Measurements from ENCODE around the gene WSCD2. TPM values are rescaled to one million over a fixed set of nuclear protein-coding genes. Genes with fewer than 3 reads are reported as not detected.

WSCD2 gene
- total RNA-seq, 4 donors from 2014 or later, result 0.13 to 4.6 (median 0.29) TPM

DNA sequence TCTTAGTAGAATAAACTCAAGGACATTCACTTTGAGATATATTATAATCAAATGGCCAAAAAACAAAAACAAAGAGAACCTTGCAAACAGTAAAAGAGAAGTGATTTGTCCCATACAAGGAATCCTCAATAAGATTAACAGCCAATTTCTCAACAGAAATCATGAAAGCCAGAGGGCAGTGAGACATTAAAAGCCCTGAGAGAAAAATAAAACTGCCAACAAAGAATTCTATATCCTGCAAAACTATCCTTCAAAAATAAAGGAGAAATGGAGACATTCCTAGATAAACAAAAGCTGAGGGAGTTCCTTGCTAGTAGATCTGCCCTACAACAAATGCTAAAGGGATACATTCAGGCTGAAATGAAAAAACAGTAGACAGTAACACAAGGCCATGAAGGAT lies 131.9 kb downstream of the WSCD2 start:
- no peak overlapping the region for H3K4me3 ChIP-seq
- peaks cover 13% of the 10 kb centered on the region for H3K27me3 ChIP-seq
- TF ChIP-seq POLR2A (IDR thresholded peaks at IDR 0.05), result no peak
- TF ChIP-seq, protein P1, sequence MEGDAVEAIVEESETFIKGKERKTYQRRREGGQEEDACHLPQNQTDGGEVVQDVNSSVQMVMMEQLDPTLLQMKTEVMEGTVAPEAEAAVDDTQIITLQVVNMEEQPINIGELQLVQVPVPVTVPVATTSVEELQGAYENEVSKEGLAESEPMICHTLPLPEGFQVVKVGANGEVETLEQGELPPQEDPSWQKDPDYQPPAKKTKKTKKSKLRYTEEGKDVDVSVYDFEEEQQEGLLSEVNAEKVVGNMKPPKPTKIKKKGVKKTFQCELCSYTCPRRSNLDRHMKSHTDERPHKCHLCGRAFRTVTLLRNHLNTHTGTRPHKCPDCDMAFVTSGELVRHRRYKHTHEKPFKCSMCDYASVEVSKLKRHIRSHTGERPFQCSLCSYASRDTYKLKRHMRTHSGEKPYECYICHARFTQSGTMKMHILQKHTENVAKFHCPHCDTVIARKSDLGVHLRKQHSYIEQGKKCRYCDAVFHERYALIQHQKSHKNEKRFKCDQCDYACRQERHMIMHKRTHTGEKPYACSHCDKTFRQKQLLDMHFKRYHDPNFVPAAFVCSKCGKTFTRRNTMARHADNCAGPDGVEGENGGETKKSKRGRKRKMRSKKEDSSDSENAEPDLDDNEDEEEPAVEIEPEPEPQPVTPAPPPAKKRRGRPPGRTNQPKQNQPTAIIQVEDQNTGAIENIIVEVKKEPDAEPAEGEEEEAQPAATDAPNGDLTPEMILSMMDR (IDR thresholded peaks at IDR 0.05), result no peak
- TF ChIP-seq POLR2AphosphoS5 (IDR thresholded peaks at IDR 0.05), result no peak
- no peak for TF ChIP-seq EP300 (IDR thresholded peaks at IDR 0.05)
- H3K27ac ChIP-seq, result no peak overlapping the region
- no peaks in the 10 kb centered on the region for H3K36me3 ChIP-seq
- H3K9me3 ChIP-seq, result peaks cover 8% of the 10 kb centered on the region
- H3K4me1 ChIP-seq, result no peaks in the 10 kb centered on the region
- DNase-seq (ENCODE audit: low spot score in 2 of 2), result no peak

DNA sequence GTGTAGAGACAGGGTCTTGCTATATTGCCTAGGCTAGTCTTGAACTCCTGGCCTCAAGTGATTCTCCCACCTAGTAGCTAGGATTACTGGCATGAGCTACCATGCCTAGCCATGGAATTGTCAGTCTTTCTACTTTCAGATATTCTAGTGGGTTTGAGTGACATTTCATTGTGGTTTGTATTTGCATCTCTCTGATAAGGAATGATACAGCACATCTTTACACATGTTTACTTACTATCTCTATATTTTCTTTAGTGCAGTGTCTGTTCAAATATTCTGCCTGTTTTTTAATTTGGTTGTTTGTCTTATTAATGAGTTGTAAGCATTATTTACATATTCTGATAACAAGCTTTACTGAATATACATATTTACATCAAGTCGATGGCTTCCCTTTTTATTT lies 136.4 kb downstream of the WSCD2 start:
- 98% methylated on average over 1 of the region's 1 CpG for WGBS

DNA sequence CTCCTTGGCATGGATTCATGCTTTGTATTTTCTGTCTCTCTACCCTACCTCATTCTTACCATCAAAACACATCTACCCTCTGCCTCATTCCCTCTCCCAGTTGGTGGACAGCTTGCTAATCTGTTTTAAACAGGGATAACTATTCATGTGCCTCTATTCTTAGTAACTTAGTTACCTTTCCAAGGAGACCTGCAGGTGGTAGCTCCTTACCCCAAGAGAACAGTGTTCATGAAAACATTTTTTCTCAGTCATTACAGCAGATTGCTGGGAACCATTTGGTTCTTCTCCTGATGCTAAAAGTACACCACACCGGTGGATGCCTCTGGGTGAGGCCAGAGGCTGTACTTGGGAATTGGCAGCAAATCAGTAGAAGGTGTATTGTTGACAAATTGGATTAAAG lies 137.0 kb downstream of the WSCD2 start:
- TF ChIP-seq POLR2AphosphoS5 (IDR thresholded peaks at IDR 0.05) (no peak), EP300 (IDR thresholded peaks at IDR 0.05) (no peak), POLR2A (IDR thresholded peaks at IDR 0.05) (no peak)
- TF ChIP-seq, protein P1 (IDR thresholded peaks at IDR 0.05), result no peak
- Histone ChIP-seq H3K27ac (no peak overlapping the region), H3K4me3 (no peak overlapping the region), H3K4me1 (peaks cover 6% of the 10 kb centered on the region), H3K9me3 (peaks cover 7% of the 10 kb centered on the region), H3K36me3 (no peaks in the 10 kb centered on the region), H3K27me3 (peaks cover 7% of the 10 kb centered on the region)
- 100% methylated on average over 1 of the region's 1 CpG for WGBS
- DNase-seq (ENCODE audit: low spot score in 2 of 2), result no peak

More for the DNA sequence above, 136.4 kb downstream of the WSCD2 start:
- no peak overlapping the region for H3K27ac ChIP-seq
- H3K27me3 ChIP-seq, result peaks cover 7% of the 10 kb centered on the region
- no peak overlapping the region for H3K4me3 ChIP-seq
- H3K9me3 ChIP-seq, result peaks cover 8% of the 10 kb centered on the region
- H3K4me1 ChIP-seq, result peaks cover 5% of the 10 kb centered on the region
- no peak for DNase-seq (ENCODE audit: low spot score in 2 of 2)
- no peaks in the 10 kb centered on the region for H3K36me3 ChIP-seq
- TF ChIP-seq EP300 (IDR thresholded peaks at IDR 0.05) (no peak), POLR2A (IDR thresholded peaks at IDR 0.05) (no peak), POLR2AphosphoS5 (IDR thresholded peaks at IDR 0.05) (no peak)
- TF ChIP-seq, protein P1 (IDR thresholded peaks at IDR 0.05), result no peak

DNA sequence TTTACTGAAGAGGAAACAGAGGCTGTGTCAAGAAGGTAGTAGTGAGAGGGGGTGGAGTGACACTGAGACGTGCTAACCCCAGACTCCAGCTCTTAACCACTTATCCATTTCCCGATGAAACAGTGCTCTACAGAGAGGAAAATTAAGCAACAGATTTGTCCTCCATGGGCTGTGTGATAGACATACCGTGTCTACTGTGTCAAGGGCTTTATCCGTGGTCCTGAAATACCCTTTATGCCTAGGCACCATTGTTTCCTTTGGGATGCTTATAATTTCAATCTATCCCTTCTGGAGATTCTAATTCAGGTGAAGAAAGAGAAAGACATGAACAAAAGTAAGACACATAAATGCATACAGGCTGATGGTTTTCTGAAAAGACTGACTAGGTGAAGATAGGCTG lies 138.4 kb downstream of the WSCD2 start:
- 83% methylated on average over 4 of the region's 4 CpGs for WGBS
- Histone ChIP-seq H3K4me3 (no peak overlapping the region), H3K4me1 (peaks cover 6% of the 10 kb centered on the region), H3K36me3 (no peaks in the 10 kb centered on the region), H3K9me3 (no peaks in the 10 kb centered on the region), H3K27me3 (peaks cover 7% of the 10 kb centered on the region), H3K27ac (no peak overlapping the region)
- no peak for DNase-seq (ENCODE audit: low spot score in 2 of 2)
- TF ChIP-seq POLR2AphosphoS5 (IDR thresholded peaks at IDR 0.05), result no peak
- no peak for TF ChIP-seq POLR2A (IDR thresholded peaks at IDR 0.05)
- no peak for TF ChIP-seq EP300 (IDR thresholded peaks at IDR 0.05)
- TF ChIP-seq, protein P1 (IDR thresholded peaks at IDR 0.05), result no peak

DNA sequence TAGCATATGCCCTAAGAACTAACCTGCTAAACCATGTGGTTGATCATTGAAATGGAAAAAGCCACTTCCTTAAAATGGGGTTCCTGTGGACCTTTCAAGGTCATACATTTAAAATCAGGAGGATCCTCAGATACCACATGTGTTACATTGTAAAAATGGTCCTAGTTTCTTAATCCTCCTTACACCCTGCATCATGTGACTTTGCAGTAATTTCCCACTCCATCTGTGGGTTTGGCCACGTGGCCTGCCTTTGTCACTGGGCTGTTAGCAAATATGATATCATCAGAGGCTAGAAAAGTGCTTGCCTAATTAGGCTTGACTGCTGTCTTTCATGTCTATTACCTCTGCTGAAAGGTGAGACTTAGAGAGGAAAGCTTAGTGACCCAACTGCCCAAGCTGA lies 139.3 kb downstream of the WSCD2 start:
- Histone ChIP-seq H3K36me3 (no peaks in the 10 kb centered on the region), H3K9me3 (no peaks in the 10 kb centered on the region), H3K27me3 (peaks cover 3% of the 10 kb centered on the region), H3K27ac (no peak overlapping the region), H3K4me1 (peaks cover 6% of the 10 kb centered on the region), H3K4me3 (no peak overlapping the region)
- TF ChIP-seq, protein P1 (IDR thresholded peaks at IDR 0.05), result no peak
- no peak for TF ChIP-seq EP300 (IDR thresholded peaks at IDR 0.05)
- TF ChIP-seq POLR2A (IDR thresholded peaks at IDR 0.05), result no peak
- no peak for DNase-seq (ENCODE audit: low spot score in 2 of 2)
- WGBS, result 46% methylated on average over 1 of the region's 1 CpG
